Thyroid gland (tissue), 4 donors: ENCODE measurements around the gene CDYL. TPM values are rescaled to one million over a fixed set of nuclear protein-coding genes. Genes with fewer than 3 reads are reported as not detected.

Source experiments
- DNase-seq, 2 donors: peaks; one replicate each; pipeline ENCODE4 v3.0.0-alpha.2; 2019
- H3K27ac ChIP-seq, 3 donors: fragments of 200-600 bp; sonication (generic); 1 replicate in 2 of 3; 2 replicates in 1 of 3; pipeline ENCODE4 v1.5.1; 2016 to 2019; ENCODE audit warnings: mild to moderate bottlenecking in 1 of 3, moderate library complexity in 1 of 3
- H3K27me3 ChIP-seq: fragments of 200-600 bp; sonication (generic); one replicate; pipeline ENCODE4 v1.5.1; 2019
- H3K36me3 ChIP-seq, 2 donors: fragments of 200-600 bp; sonication (generic); one replicate each; pipeline ENCODE4 v1.5.1; 2016 to 2019
- H3K4me1 ChIP-seq, 2 donors: fragments of 200-600 bp; sonication (generic); one replicate each; pipeline ENCODE4 v1.5.1; 2017 to 2019
- H3K4me3 ChIP-seq, 3 donors: fragments of 200-600 bp; sonication (generic); replicated peaks in 1 of 3; 1 replicate in 2 of 3; 2 replicates in 1 of 3; pipeline ENCODE4 v1.5.1; 2016; ENCODE audit warnings: mild to moderate bottlenecking in 1 of 3
- H3K9me3 ChIP-seq: fragments of 200-600 bp; sonication (generic); one replicate; pipeline ENCODE4 v1.5.1; 2017
- POLR2A ChIP-seq, 2 donors: fragments of 450-650 bp; IDR thresholded peaks; one replicate each; pipeline ENCODE4 v1.6.1; 2017; ENCODE audit warnings: antibody characterized with exemption in 2 of 2, mild to moderate bottlenecking in 2 of 2, moderate library complexity in 1 of 2
- WGBS, 2 donors: methylation state at CpG; one replicate each; pipeline ENCODE4 v1.1.5; 2017; 5-methylcytosine and 5-hydroxymethylcytosine counted together
- intact Hi-C: fragments of 100-400 bp; cut with DNase I; formaldehyde crosslinking; loops from one replicate; pipeline ENCODE4 v1.15.1; 2023
- total RNA-seq, 4 donors: library from RNA; depleted of rRNA; stranded (reverse); fragments of >200 nt; gene quantifications; one replicate each; pipeline ENCODE4 v1.2.3, GENCODE V29; 2016
- TF ChIP-seq, protein P1 (sequence below), 6 experiments: fragments of 200-600 bp in 3 of 6; fragments of 450-650 bp in 3 of 6; sonication (generic) in 3 of 6; IDR thresholded peaks; one replicate each; pipeline ENCODE4 v1.5.1; 2016 to 2019; ENCODE audit warnings: antibody characterized with exemption in 6 of 6, mild to moderate bottlenecking in 2 of 6, inconsistent platforms in 1 of 6, moderate library complexity in 1 of 6

Gene CDYL
- total RNA-seq, 4 donors from 2014 or later = 22.6 to 61.4 (median 43.7) TPM

DNA sequence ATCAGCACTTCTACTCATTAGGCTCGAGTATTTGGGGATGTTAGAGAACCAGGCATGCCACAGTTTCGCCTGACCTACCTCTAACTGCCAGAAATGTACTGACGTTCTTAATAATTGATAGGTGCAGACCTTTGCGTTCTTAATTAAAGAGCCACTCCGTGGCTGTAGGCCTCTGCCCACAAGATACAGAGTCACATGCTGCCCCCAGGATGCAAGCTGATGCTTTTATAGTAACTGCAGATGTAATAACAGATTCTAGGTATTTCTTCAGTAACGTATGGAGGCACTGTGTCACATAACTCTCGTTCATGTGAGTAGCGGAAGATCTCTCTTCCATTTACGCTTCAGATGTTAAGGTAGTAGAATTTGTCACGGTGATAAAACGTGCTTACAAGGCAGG lies 114.4 kb downstream of the CDYL start:
- no peaks in the 10 kb centered on the region for H3K9me3 ChIP-seq
- TF ChIP-seq, protein P1, sequence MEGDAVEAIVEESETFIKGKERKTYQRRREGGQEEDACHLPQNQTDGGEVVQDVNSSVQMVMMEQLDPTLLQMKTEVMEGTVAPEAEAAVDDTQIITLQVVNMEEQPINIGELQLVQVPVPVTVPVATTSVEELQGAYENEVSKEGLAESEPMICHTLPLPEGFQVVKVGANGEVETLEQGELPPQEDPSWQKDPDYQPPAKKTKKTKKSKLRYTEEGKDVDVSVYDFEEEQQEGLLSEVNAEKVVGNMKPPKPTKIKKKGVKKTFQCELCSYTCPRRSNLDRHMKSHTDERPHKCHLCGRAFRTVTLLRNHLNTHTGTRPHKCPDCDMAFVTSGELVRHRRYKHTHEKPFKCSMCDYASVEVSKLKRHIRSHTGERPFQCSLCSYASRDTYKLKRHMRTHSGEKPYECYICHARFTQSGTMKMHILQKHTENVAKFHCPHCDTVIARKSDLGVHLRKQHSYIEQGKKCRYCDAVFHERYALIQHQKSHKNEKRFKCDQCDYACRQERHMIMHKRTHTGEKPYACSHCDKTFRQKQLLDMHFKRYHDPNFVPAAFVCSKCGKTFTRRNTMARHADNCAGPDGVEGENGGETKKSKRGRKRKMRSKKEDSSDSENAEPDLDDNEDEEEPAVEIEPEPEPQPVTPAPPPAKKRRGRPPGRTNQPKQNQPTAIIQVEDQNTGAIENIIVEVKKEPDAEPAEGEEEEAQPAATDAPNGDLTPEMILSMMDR (IDR thresholded peaks at IDR 0.05) = no peak
- no peak for TF ChIP-seq POLR2A (IDR thresholded peaks at IDR 0.05)
- DNase-seq = no peak
- intact Hi-C loops = no loop called here
- peaks cover 4 to 7% of the 10 kb centered on the region in 2 donors for H3K36me3 ChIP-seq
- no peaks in the 10 kb centered on the region for H3K4me1 ChIP-seq
- no peak overlapping the region for H3K27ac ChIP-seq
- H3K4me3 ChIP-seq = no peak overlapping the region
- WGBS, 2 donors = 94 to 97% methylated on average over 11 of the region's 11 CpGs
- H3K27me3 ChIP-seq = no peaks in the 10 kb centered on the region

DNA sequence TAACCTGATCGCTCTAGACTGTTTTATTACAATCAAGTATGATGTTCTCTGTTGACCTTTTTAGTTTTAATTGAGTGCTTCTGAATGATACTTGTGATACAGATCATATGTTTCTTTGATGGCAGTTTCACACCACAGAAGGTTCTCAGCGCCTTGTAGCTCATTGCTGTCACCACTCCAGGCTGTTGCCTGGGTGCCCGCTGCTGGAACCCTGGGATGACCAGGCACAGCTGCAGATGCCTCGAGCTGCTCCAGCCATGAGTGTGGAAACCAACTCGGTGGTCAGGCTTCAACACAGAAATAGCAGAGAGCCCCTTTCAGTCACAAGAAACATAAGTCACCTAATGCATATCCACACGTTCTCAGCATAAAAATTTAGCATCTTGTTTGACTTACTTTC lies 114.9 kb downstream of the CDYL start:
- Histone ChIP-seq H3K4me3 (no peak overlapping the region), H3K4me1 (no peaks in the 10 kb centered on the region), H3K36me3 (peaks cover 4 to 7% of the 10 kb centered on the region in 2 donors), H3K27ac (no peak overlapping the region), H3K9me3 (no peaks in the 10 kb centered on the region), H3K27me3 (no peaks in the 10 kb centered on the region)
- no peak for DNase-seq
- intact Hi-C loops = no loop called here
- WGBS, 2 donors = 90 to 96% methylated on average over 6 of the region's 6 CpGs
- TF ChIP-seq POLR2A (IDR thresholded peaks at IDR 0.05) = no peak
- TF ChIP-seq, protein P1 (IDR thresholded peaks at IDR 0.05) = no peak

DNA sequence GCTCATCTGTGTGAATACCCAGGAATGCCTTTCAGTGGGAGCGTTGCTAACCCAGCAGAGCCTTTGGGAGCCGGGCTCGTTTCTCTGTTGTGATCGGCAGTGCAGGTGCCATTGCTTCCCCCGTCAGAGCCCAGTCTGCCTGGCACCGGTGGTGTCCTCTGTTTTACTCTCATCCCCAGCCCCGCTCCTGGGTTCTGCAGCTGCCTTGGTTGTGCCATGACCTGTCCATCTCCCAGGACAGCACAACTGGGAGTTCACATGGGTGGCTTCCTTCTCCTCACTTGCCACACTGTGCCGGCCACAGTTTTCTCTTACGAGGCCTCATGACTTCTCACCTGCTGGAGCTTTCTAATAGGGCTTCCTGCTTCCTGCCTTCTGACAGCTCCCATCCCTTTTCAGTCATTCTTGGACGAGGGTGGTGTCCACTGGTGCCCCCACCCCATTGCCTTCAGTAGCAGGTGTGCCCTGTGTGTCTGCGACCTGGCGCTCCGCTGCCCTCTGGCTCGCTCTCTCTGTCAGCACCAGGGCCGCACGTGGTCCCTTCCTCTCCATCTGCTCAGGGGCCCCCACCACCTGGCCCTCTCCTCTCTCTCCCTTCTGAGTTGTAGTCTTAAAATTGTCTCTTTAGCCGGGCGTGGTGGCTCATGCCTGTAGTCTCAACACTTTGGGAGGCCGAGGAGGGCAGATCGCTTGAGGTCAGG lies 116.7 kb downstream of the CDYL start:
- intact Hi-C loops = no loop called here
- H3K36me3 ChIP-seq = peaks cover 4 to 7% of the 10 kb centered on the region in 2 donors
- DNase-seq = no peak
- 96 to 97% methylated on average over 20 of the region's 20 CpGs for WGBS, 2 donors
- H3K9me3 ChIP-seq = no peaks in the 10 kb centered on the region
- no peak for TF ChIP-seq POLR2A (IDR thresholded peaks at IDR 0.05)
- TF ChIP-seq, protein P1 (IDR thresholded peaks at IDR 0.05) = no peak
- H3K4me3 ChIP-seq = no peak overlapping the region
- H3K27me3 ChIP-seq = no peaks in the 10 kb centered on the region
- H3K27ac ChIP-seq = no peak overlapping the region
- H3K4me1 ChIP-seq = no peaks in the 10 kb centered on the region

DNA sequence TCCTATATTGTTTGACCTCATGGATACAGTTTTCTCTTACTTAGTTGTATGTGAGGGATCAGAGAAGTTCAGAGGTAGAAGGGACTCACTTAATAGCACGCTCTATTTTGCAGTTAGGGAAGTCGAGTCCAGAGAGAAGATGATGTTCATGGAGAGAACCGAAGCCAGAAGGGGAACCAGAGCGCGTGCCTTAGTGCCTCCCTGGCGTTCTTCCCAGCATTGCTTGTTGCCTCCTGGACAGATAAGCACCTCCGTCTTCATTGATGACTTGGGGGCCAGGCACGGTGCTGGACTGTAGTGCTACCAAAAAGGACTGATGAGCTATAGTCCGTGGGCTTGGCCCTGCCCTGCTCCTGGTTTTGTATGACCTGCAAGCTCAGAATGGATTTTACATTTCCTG lies 117.8 kb downstream of the CDYL start:
- Histone ChIP-seq H3K9me3 (no peaks in the 10 kb centered on the region), H3K27me3 (no peaks in the 10 kb centered on the region), H3K27ac (no peak overlapping the region), H3K4me3 (no peak overlapping the region), H3K4me1 (no peaks in the 10 kb centered on the region), H3K36me3 (peaks cover 7% of the 10 kb centered on the region in 2 donors)
- no peak for DNase-seq
- WGBS, 2 donors = 96 to 98% methylated on average over 9 of the region's 9 CpGs
- TF ChIP-seq, protein P1 (IDR thresholded peaks at IDR 0.05) = no peak
- no peak for TF ChIP-seq POLR2A (IDR thresholded peaks at IDR 0.05)
- intact Hi-C loops = no loop called here

DNA sequence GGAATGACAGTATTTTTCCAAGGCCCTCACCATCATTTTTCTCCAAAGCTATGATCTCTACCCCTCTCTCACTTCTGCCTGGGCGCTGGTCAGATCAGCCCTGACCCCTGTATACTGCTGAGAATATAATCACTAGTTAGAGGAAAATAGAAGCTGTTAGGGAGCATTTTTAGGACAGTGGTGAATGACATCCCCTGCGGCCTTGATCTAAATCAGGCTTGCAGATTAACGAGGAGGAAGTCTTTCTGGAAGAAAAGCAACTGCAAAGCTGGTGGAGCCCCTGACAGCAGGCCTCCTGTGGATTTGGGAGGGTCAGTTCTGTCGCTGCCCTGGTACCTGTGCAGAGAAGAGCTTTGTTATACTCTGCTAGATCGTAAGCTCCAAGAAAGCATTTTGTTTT lies 119.8 kb downstream of the CDYL start:
- WGBS, 2 donors = 91% methylated on average over 5 of the region's 5 CpGs
- Histone ChIP-seq H3K4me1 (no peaks in the 10 kb centered on the region), H3K4me3 (no peak overlapping the region), H3K27me3 (no peaks in the 10 kb centered on the region), H3K27ac (no peak overlapping the region), H3K36me3 (peaks cover 7% of the 10 kb centered on the region in 2 donors), H3K9me3 (no peaks in the 10 kb centered on the region)
- DNase-seq = no peak
- intact Hi-C loops = no loop called here
- no peak for TF ChIP-seq POLR2A (IDR thresholded peaks at IDR 0.05)
- TF ChIP-seq, protein P1 (IDR thresholded peaks at IDR 0.05) = no peak
